Hepatocyte (in vitro differentiated cells): ENCODE results near the gene STK11. TPM values are rescaled to one million over a fixed set of nuclear protein-coding genes. Genes with fewer than 3 reads are reported as not detected.

ENCODE experiments used
- DNase-seq: peaks from one replicate; pipeline ENCODE4 v3.0.0-alpha.2; 2016; ENCODE audit warnings: low spot score
- H2AFZ ChIP-seq: fragments of 200-600 bp; sonication (generic); 2 replicates; pipeline ENCODE4 v1.6.0; 2016; ENCODE audit warnings: antibody characterized with exemption, mild to moderate bottlenecking
- H3K27ac ChIP-seq: fragments of 200-600 bp; sonication (generic); 2 replicates; pipeline ENCODE4 v1.5.1; 2016; ENCODE audit warnings: mild to moderate bottlenecking
- H3K27me3 ChIP-seq: fragments of 200-600 bp; sonication (generic); 2 replicates; pipeline ENCODE4 v1.6.1; 2016
- H3K36me3 ChIP-seq: fragments of 200-600 bp; sonication (generic); replicated peaks from 2 replicates; pipeline ENCODE4 v1.5.1; 2016; ENCODE audit warnings: low read depth; ENCODE audit not compliant: insufficient read depth
- H3K4me1 ChIP-seq: fragments of 200-600 bp; sonication (generic); 2 replicates; pipeline ENCODE4 v1.5.1; 2016; ENCODE audit warnings: mild to moderate bottlenecking, moderate library complexity; ENCODE audit not compliant: insufficient read depth
- H3K4me2 ChIP-seq: fragments of 200-600 bp; sonication (generic); 2 replicates; pipeline ENCODE4 v1.6.0; 2016
- H3K4me3 ChIP-seq: fragments of 200-600 bp; sonication (generic); 2 replicates; pipeline ENCODE4 v1.5.1; 2016; ENCODE audit warnings: mild to moderate bottlenecking
- H3K79me2 ChIP-seq: fragments of 200-600 bp; sonication (generic); 2 replicates; pipeline ENCODE4 v1.6.0; 2017; ENCODE audit warnings: mild to moderate bottlenecking
- H3K9me2 ChIP-seq: fragments of 200-600 bp; sonication (generic); replicated peaks from 2 replicates; pipeline ENCODE4 v1.6.0; 2017; ENCODE audit warnings: mild to moderate bottlenecking; ENCODE audit not compliant: insufficient read depth
- H3K9me3 ChIP-seq: fragments of 200-600 bp; sonication (generic); 2 replicates; pipeline ENCODE4 v1.5.1; 2016; ENCODE audit warnings: low read depth, mild to moderate bottlenecking
- H4K20me1 ChIP-seq: fragments of 200-600 bp; sonication (generic); 2 replicates; pipeline ENCODE4 v1.6.0; 2016; ENCODE audit warnings: mild to moderate bottlenecking; ENCODE audit not compliant: insufficient read depth, poor library complexity, severe bottlenecking
- EZH2 ChIP-seq: fragments of 200-600 bp; sonication (generic); IDR thresholded peaks from 2 replicates; pipeline ENCODE4 v1.6.1; 2016; ENCODE audit warnings: antibody characterized with exemption, mild to moderate bottlenecking, borderline replicate concordance
- EZH2phosphoT487 ChIP-seq: fragments of 200-600 bp; sonication (generic); IDR thresholded peaks from one replicate; pipeline ENCODE4 v1.6.1; 2018; ENCODE audit warnings: antibody characterized with exemption, mild to moderate bottlenecking, low read depth, moderate library complexity; ENCODE audit not compliant: unreplicated experiment, severe bottlenecking
- WGBS: methylation state at CpG from one replicate; pipeline ENCODE4 v1.1.6; 2016; ENCODE audit warnings: low lambda C conversion rate; ENCODE audit errors: missing lambda C conversion rate; 5-methylcytosine and 5-hydroxymethylcytosine counted together
- polyA plus RNA-seq: library from polyadenylated mRNA; unstranded; fragments of >200 nt; fragmentation: Nextera tagmentation; extraction: Ambion mirVana; gene quantifications from 2 replicates; pipeline ENCODE4 v1.2.1, GENCODE V29; 2016
- total RNA-seq: library from RNA; depleted of rRNA; stranded (reverse); fragments of >200 nt; gene quantifications from 2 replicates; pipeline ENCODE4 v1.2.3, GENCODE V29; 2014
- TF ChIP-seq, protein P1 (sequence below): fragments of 200-600 bp; sonication (generic); IDR thresholded peaks from 2 replicates; pipeline ENCODE4 v1.5.1; 2016; ENCODE audit warnings: antibody characterized with exemption, mild to moderate bottlenecking; ENCODE audit not compliant: poor library complexity

The STK11 gene
- total and polyA plus RNA-seq, 2 experiments from 2014 or later = 48.9 to 76.6 TPM

GRCh38 chr19:1161716-1162115, 43.9 kb upstream of the STK11 start:
- Histone ChIP-seq H3K27ac (no peak overlapping the region), H3K4me1 (no peaks in the 10 kb centered on the region)

DNA sequence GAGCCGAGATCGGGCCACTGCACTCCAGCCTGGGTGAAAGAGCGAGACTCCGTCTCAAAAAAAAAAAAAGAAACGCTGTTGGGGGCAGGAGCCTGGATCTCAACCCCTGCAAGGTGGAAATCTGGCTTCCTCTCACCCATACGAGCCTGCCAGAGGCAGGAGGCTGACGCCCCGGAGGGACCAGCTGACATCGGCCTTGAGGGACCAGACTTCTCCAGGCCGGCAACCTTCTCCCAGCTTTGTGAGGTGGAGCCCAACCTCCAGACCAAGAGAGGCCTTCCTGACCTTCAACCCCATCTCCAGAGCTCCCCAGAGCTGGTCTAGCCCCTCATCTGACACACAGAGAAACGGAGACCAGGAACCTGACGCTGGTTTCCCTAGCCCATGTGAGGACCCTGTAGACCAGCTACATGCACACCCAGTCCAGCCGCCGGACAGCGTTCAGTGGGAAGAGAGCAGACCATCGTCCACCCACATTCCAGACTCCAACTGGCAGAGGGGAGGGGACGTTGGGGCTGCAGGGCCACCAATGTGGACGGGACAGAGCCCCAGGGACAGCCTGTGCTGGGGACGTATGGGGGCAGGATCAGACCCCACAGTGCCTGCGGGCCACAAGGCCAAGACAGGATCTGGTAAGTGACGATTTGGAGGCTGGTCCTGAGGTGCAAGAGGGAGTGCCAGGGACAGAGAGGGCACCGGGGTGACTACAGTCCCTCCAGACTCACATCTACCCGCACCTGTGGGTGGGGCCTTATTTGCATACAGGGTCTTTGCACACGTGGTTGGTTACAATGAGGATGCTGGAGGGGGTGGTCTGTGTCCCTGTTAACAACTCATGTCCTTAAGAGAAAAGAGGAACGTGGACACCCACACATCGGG, 42.9 kb upstream of the STK11 start:
- no peak overlapping the region for H3K27ac ChIP-seq
- no peaks in the 10 kb centered on the region for H3K9me3 ChIP-seq
- H2AFZ ChIP-seq = no peak overlapping the region
- no peaks in the 10 kb centered on the region for H3K4me1 ChIP-seq
- no peaks in the 10 kb centered on the region for H3K36me3 ChIP-seq
- no peak for TF ChIP-seq EZH2
- TF ChIP-seq EZH2phosphoT487 = no peak
- H4K20me1 ChIP-seq = peaks cover 3% of the 10 kb centered on the region
- no peaks in the 10 kb centered on the region for H3K9me2 ChIP-seq
- no peaks in the 10 kb centered on the region for H3K27me3 ChIP-seq
- H3K79me2 ChIP-seq = peaks cover 40% of the 10 kb centered on the region
- H3K4me2 ChIP-seq = no peak overlapping the region
- no peak for DNase-seq
- H3K4me3 ChIP-seq = no peak overlapping the region
- WGBS = 87% methylated on average over 23 of the region's 26 CpGs

More at GRCh38 chr19:1161716-1162115, 43.9 kb upstream of the STK11 start:
- no peak overlapping the region for H3K4me2 ChIP-seq
- no peaks in the 10 kb centered on the region for H3K36me3 ChIP-seq
- H2AFZ ChIP-seq = no peak overlapping the region
- H3K27me3 ChIP-seq = no peaks in the 10 kb centered on the region
- H3K9me2 ChIP-seq = no peaks in the 10 kb centered on the region
- H3K9me3 ChIP-seq = no peaks in the 10 kb centered on the region
- 47% methylated on average over 17 of the region's 18 CpGs for WGBS
- H3K4me3 ChIP-seq = no peak overlapping the region
- H3K79me2 ChIP-seq = peaks cover 31% of the 10 kb centered on the region
- H4K20me1 ChIP-seq = peaks cover 3% of the 10 kb centered on the region
- DNase-seq = no peak
- TF ChIP-seq, protein P1, sequence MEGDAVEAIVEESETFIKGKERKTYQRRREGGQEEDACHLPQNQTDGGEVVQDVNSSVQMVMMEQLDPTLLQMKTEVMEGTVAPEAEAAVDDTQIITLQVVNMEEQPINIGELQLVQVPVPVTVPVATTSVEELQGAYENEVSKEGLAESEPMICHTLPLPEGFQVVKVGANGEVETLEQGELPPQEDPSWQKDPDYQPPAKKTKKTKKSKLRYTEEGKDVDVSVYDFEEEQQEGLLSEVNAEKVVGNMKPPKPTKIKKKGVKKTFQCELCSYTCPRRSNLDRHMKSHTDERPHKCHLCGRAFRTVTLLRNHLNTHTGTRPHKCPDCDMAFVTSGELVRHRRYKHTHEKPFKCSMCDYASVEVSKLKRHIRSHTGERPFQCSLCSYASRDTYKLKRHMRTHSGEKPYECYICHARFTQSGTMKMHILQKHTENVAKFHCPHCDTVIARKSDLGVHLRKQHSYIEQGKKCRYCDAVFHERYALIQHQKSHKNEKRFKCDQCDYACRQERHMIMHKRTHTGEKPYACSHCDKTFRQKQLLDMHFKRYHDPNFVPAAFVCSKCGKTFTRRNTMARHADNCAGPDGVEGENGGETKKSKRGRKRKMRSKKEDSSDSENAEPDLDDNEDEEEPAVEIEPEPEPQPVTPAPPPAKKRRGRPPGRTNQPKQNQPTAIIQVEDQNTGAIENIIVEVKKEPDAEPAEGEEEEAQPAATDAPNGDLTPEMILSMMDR = no peak
- TF ChIP-seq EZH2 = no peak
- TF ChIP-seq EZH2phosphoT487 = no peak

DNA sequence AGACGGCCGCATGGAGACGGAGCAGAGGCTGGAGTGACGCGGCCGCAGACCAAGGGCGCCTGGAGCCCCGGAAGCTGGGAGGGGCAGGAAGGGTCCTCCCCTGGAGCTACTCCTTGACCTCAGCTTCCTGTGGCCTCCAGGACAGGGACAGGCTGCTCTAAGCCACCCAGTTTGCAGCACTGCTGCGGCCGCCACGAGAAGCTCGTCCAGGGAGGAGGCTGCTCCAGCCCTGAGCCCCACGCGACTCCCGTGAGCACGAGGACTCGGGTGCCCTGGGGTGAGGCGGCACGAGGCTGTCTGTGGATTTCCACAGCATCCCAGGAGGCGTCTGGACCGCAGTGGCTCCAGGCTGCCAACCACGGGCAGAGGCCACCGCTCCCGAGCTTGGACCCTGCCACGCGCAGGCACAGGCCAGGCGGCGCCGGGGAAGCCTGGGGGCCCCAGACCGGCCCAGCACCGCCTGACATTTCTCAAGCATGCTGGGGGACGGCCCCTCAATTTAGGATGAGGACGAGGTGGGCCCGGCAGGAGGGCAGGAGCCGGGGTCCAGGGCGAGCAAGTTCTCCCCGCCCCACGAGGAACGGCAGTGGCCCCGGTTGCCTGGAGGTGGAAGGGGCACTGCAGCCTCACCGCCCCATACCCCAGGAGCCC, 42.2 kb upstream of the STK11 start:
- H3K4me1 ChIP-seq = no peaks in the 10 kb centered on the region
- TF ChIP-seq EZH2phosphoT487 = no peak
- no peak for TF ChIP-seq EZH2
- TF ChIP-seq, protein P1 = no peak

More for the DNA sequence above, 42.2 kb upstream of the STK11 start:
- Histone ChIP-seq H3K79me2 (peaks cover 48% of the 10 kb centered on the region), H3K9me3 (no peaks in the 10 kb centered on the region), H3K4me3 (no peak overlapping the region), H3K27me3 (no peaks in the 10 kb centered on the region), H3K9me2 (no peaks in the 10 kb centered on the region), H3K27ac (no peak overlapping the region), H4K20me1 (peaks cover 3% of the 10 kb centered on the region), H3K36me3 (no peaks in the 10 kb centered on the region), H3K4me2 (no peak overlapping the region), H2AFZ (no peak overlapping the region)
- no peak for DNase-seq
- WGBS = 92% methylated on average over 37 of the region's 41 CpGs
